Karpas-422 (cell line): ENCODE data around the gene COX7B. TPM values are rescaled to one million over a fixed set of nuclear protein-coding genes. Genes with fewer than 3 reads are reported as not detected.

Experiments
- DNase-seq: peaks from one replicate; pipeline ENCODE4 v3.0.0-alpha.2; 2015
- H2AFZ ChIP-seq: fragments of 200-600 bp; sonication (generic); 2 replicates; pipeline ENCODE4 v1.6.1; 2014; ENCODE audit warnings: antibody characterized with exemption, low read length, mixed read lengths
- H3K27ac ChIP-seq: fragments of 200-600 bp; sonication (generic); 2 replicates; pipeline ENCODE4 v1.5.1; 2014; ENCODE audit warnings: mild to moderate bottlenecking, low read length, moderate library complexity
- H3K27me3 ChIP-seq: fragments of 200-600 bp; sonication (generic); 2 replicates; pipeline ENCODE4 v1.6.1; 2014; ENCODE audit warnings: low read length, mixed read lengths
- H3K36me3 ChIP-seq: fragments of 200-600 bp; sonication (generic); 2 replicates; pipeline ENCODE4 v1.6.1; 2014; ENCODE audit warnings: low read length, mixed read lengths; ENCODE audit not compliant: insufficient read depth
- H3K4me1 ChIP-seq: fragments of 200-600 bp; sonication (generic); 2 replicates; pipeline ENCODE4 v1.6.1; 2014; ENCODE audit warnings: mild to moderate bottlenecking, low read length, mixed read lengths
- H3K4me2 ChIP-seq: fragments of 200-600 bp; sonication (generic); 2 replicates; pipeline ENCODE4 v1.6.1; 2014; ENCODE audit warnings: low read length, low read depth, mild to moderate bottlenecking; ENCODE audit not compliant: poor library complexity, severe bottlenecking
- H3K4me3 ChIP-seq: fragments of 200-600 bp; sonication (generic); 2 replicates; pipeline ENCODE4 v1.5.1; 2014; ENCODE audit warnings: mild to moderate bottlenecking, antibody characterized with exemption, low read length, mixed read lengths
- H3K79me2 ChIP-seq: fragments of 200-600 bp; sonication (generic); 2 replicates; pipeline ENCODE4 v1.6.1; 2014; ENCODE audit warnings: mild to moderate bottlenecking, low read length, mixed read lengths
- H3K9ac ChIP-seq: fragments of 200-600 bp; sonication (generic); 2 replicates; pipeline ENCODE4 v1.6.0; 2014; ENCODE audit warnings: low read length
- H3K9me2 ChIP-seq: fragments of 200-600 bp; sonication (generic), shearing (Covaris generic); replicated peaks from 2 replicates; pipeline ENCODE4 v1.6.0; 2014; ENCODE audit warnings: mild to moderate bottlenecking, low read length, moderate library complexity; ENCODE audit not compliant: insufficient read depth
- H3K9me3 ChIP-seq: fragments of 300-700, 200-600 bp; sonication (generic); 2 replicates; pipeline ENCODE4 v1.6.1; 2014; ENCODE audit warnings: low read length, mixed read lengths
- H4K20me1 ChIP-seq: fragments of 200-600 bp; sonication (generic); 2 replicates; pipeline ENCODE4 v1.6.1; 2014; ENCODE audit warnings: mild to moderate bottlenecking, antibody characterized with exemption, low read length, low read depth; ENCODE audit not compliant: insufficient read depth
- small RNA-seq: library from RNA; depleted of rRNA; stranded (forward); fragments of <200 nt; gene quantifications from one replicate; pipeline ENCODE3, GENCODE V24; 2014
- total RNA-seq: library from RNA; depleted of rRNA; stranded (reverse); fragments of >200 nt; shearing (Covaris generic); gene quantifications from 2 replicates; pipeline ENCODE4 v1.2.3, GENCODE V29; 2014; ENCODE audit warnings: low replicate concordance; rRNA removed

COX7B gene
- total RNA-seq, 1 experiment from 2014 or later: 632 TPM

GRCh38 chrX:77949840-77950239, 50.6 kb downstream of the COX7B start:
- Histone ChIP-seq H2AFZ (no peak overlapping the region), H3K4me1 (no peaks in the 10 kb centered on the region), H3K27ac (no peak overlapping the region), H3K9me2 (no peaks in the 10 kb centered on the region), H3K4me2 (no peak overlapping the region), H3K79me2 (no peaks in the 10 kb centered on the region), H3K27me3 (no peaks in the 10 kb centered on the region), H4K20me1 (no peaks in the 10 kb centered on the region), H3K4me3 (no peak overlapping the region), H3K9me3 (no peaks in the 10 kb centered on the region), H3K36me3 (no peaks in the 10 kb centered on the region), H3K9ac (no peak overlapping the region)
- DNase-seq: no peak

GRCh38 chrX:77952173-77952572, 52.9 kb downstream of the COX7B start:
- Histone ChIP-seq H3K9me3 (no peaks in the 10 kb centered on the region; the same call in 1 of the 2 replicates), H3K36me3 (no peaks in the 10 kb centered on the region)

GRCh38 chrX:77953302-77953701, 54.0 kb downstream of the COX7B start:
- Histone ChIP-seq H3K27me3 (no peaks in the 10 kb centered on the region), H3K4me3 (no peak overlapping the region), H3K79me2 (no peaks in the 10 kb centered on the region), H3K9ac (no peak overlapping the region), H3K9me3 (no peaks in the 10 kb centered on the region; the same call in 1 of the 2 replicates), H3K9me2 (no peaks in the 10 kb centered on the region), H3K27ac (no peak overlapping the region), H4K20me1 (no peaks in the 10 kb centered on the region), H3K36me3 (no peaks in the 10 kb centered on the region), H3K4me1 (no peaks in the 10 kb centered on the region), H3K4me2 (no peak overlapping the region), H2AFZ (no peak overlapping the region)
- no peak for DNase-seq

More at GRCh38 chrX:77952173-77952572, 52.9 kb downstream of the COX7B start:
- no peak overlapping the region for H2AFZ ChIP-seq
- H4K20me1 ChIP-seq: no peaks in the 10 kb centered on the region
- no peak overlapping the region for H3K27ac ChIP-seq
- no peaks in the 10 kb centered on the region for H3K27me3 ChIP-seq
- H3K9ac ChIP-seq: no peak overlapping the region
- no peaks in the 10 kb centered on the region for H3K9me2 ChIP-seq
- no peak overlapping the region for H3K4me2 ChIP-seq
- H3K79me2 ChIP-seq: no peaks in the 10 kb centered on the region
- no peaks in the 10 kb centered on the region for H3K4me1 ChIP-seq
- H3K4me3 ChIP-seq: no peak overlapping the region
- no peak for DNase-seq

GRCh38 chrX:77953708-77954107, 54.4 kb downstream of the COX7B start:
- Histone ChIP-seq H3K27ac (no peak overlapping the region), H3K36me3 (no peaks in the 10 kb centered on the region), H3K4me2 (no peak overlapping the region), H3K9me3 (no peaks in the 10 kb centered on the region; the same call in 1 of the 2 replicates), H3K4me3 (no peak overlapping the region), H3K4me1 (no peaks in the 10 kb centered on the region), H3K79me2 (no peaks in the 10 kb centered on the region), H2AFZ (no peak overlapping the region), H3K9me2 (no peaks in the 10 kb centered on the region), H3K27me3 (no peaks in the 10 kb centered on the region), H3K9ac (no peak overlapping the region), H4K20me1 (no peaks in the 10 kb centered on the region)
- DNase-seq: no peak

Small RNA genes within 50 kb of the gene (small RNA-seq; reads per million reads assigned to genes)
- not detected for gene RN7SL460P

Other genes with a start within 250 kb of the COX7B start
- gene ATRX, start 113.3 kb upstream of the COX7B start, total RNA-seq: 69.7 and 92.5 TPM in 2 replicates
- 78.5 and 110 TPM in 2 replicates for gene MAGT1, start 4.0 kb upstream of the COX7B start, total RNA-seq
- 4.0 and 6.3 TPM in 2 replicates for gene ATP7A, start 11.2 kb downstream of the COX7B start, total RNA-seq
- not detected in 2 replicates for gene PGAM4, start 70.2 kb downstream of the COX7B start, total RNA-seq
- 299 and 337 TPM in 2 replicates for gene PGK1, start 204.8 kb downstream of the COX7B start, total RNA-seq
- gene TAF9B, start 240.2 kb downstream of the COX7B start, total RNA-seq: 1.0 and 4.8 TPM in 2 replicates